NCI-H2107 (cell line): ENCODE results near the gene B4GALT2.
A peak's percentile ranks its signal among the peaks of the same experiment; 100 is the strongest.

Source experiments
- DNase-seq: peaks from one replicate; lab custom pipeline; 2025; lab: John Stamatoyannopoulos, UW

Gene B4GALT2

DNA sequence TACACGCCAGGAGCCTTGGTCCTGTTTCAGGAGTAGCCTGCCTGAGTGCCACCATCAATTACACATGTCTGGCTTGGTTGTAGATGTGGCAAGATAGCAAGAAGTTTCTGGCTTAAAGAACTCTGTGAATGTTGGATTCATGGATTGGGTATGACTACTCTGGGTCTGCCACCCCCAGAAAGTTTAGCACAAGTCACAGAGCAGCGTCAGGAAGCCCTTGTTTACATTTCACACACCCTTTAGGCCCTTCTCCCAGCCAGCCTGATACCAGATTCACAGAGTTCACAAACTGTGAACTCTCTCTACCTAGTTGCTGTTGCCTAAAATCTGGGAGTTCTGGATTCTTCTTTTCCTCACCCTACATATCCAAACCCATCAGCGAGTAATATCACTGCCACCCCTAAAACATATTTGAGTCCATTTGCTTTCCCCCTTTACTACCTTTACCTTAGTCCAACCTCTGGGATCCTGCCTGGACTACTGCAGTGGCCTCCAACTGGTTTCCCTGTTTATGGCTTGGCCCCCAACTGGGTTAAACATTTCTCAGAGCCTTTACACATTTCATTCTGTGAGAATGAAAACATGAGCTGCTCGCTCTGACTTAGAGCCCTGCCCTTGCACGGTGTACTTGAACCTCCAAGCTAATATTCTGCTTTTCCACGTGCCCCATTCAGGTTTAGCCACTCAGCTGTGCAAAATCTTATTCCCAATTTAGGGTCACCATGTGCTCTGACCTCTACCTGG is 8.3 kb downstream of the B4GALT2 start:
- no peak for DNase-seq

DNA sequence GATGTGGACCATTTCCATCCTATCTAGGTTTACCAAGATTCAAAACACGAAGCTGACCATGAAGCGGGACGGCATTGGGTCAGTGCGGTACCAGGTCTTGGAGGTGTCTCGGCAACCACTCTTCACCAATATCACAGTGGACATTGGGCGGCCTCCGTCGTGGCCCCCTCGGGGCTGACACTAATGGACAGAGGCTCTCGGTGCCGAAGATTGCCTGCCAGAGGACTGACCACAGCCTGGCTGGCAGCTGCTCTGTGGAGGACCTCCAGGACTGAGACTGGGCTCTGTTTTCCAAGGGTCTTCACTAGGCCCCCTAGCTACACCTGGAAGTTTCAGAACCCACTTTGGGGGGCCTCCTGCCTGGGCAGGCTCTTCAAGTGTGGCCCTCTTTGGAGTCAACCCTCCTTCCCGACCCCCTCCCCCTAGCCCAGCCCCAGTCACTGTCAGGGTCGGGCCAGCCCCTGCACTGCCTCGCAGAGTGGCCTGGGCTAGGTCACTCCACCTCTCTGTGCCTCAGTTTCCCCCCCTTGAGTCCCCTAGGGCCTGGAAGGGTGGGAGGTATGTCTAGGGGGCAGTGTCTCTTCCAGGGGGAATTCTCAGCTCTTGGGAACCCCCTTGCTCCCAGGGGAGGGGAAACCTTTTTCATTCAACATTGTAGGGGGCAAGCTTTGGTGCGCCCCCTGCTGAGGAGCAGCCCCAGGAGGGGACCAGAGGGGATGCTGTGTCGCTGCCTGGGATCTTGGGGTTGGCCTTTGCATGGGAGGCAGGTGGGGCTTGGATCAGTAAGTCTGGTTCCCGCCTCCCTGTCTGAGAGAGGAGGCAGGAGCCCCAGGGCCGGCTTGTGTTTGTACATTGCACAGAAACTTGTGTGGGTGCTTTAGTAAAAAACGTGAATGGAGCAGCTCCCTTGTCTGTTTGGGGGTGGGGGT is 11.5 kb downstream of the B4GALT2 start:
- DNase-seq, result no peak

DNA sequence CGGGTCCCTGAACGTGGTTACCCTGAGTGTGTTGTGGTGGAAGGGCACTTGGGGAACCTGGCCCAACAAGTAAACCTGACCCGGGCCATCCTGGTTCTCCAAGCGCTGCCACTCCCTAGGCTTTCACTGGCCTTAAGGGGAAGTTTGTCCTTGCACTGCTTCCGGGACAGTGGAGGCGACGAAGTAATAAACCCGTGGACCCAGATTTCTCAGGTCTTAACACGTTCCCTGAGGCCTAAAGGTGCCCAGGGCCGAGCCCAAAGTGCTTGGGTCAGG is 12.1 kb downstream of the B4GALT2 start:
- DNase-seq, result no peak

DNA sequence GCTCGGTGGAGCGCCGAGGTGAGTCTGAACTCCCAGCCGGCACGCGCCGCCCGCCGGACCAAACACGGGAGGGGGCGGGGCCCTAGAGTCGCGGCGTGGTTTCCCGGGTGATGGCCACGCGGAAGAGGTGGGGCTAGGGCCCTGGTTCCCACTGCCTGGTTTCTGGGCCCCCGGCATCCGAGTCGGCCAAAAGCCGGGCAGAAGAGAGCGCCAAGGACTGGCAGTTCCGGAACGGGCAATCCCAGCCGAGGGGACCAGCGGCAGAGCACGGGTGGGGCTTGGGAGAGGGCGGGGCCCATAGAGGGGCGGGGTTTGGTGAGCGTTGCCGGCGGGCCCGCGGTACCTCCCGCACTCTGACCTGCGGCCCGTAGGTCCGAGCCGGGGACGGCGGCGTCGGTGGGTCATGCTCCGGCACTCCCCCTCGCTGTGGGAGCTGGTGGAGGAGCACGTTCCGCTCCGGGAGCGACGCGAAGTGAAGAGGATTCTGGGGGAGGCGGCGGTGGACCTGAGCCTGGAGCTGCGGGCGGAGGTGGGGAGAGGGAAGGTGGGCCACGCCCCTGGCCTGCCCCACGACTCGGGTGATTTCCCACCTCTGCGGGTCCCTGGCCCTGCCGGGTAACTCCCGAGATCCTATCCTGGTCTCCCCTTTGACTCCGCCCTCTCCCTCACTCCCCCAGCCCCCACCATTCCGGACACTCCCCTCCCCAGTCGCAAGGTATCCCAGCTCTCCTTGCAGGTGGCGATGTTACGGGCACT is 12.6 kb downstream of the B4GALT2 start, which contains the start of gene CCDC24:
Gene CCDC24 (plus strand): TSS at position 124 of the 756 bp plus-strand sequence. CDS start 280 bp downstream, at position 404.
- DNase-seq, result peak; percentile 58

DNA sequence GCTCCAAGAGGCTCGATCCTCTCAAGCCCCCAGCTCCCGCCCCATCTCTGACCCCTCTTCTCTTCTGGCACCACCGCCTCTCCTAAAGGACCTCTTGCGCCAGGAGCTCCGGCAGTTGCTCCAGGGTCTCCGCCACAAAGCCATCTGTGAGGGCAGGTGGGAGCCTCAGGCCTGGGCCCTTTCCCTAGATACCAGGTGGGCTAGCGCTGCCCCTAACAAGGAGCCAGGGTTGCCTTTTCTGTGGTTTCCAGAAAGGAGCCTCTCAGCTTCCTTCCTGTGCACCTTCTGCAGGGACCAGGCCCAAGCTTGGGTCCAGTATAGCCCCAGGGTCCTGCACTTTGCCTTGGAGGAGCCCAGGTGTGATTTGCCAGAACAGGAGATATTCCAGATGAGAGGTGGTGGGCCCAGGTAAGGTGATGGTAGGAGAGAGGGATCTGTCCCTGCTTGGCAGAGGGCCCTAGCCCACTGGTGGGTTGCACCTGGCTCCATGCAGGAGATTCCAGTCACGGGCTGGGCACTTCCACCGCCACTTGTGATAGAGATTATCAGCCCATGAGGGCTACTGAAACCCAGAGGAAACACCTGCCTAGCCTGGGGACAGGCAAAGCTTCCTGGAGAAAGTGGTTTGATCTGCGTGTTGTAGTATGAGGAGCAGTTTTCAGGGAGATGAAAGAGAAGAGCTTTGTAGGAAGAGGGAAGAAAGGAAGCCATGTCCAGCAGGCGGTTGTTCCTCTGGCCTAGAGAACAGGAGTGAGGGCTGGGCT is 13.4 kb downstream of the B4GALT2 start:
- no peak for DNase-seq

DNA sequence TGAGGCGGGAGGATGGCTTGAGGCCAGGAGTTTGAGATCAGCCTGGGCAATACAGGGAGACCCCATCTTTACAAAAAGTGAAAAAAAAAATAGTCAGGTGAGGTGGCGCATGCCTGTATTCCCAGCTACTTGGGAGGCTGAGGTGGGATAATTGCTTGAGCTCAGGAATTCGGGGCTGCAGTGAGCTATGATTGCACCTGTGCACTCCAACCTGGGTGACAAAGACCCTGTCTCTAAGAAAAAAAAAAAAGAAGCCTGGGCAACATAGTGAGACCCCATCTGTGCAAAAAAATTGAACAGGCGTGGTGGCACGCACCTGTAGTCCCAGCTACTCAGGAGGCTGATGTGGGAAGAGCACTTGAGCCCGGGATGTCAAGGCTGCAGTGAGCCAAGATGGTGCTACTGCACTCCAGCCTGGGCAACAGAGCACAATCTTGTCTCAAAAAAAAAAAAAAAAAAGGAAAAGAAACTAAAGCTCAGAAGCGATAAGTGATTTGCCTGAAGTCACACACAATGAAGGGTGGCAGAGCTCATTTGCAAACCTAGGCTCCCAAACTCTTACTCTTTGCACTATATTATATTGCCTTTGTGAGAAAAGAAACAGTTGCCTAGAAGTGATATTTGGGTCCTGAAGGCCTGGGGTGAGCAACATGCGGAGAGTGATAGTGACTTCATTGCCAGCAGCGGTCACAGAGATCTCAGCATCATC is 14.3 kb downstream of the B4GALT2 start:
- DNase-seq, result no peak

DNA sequence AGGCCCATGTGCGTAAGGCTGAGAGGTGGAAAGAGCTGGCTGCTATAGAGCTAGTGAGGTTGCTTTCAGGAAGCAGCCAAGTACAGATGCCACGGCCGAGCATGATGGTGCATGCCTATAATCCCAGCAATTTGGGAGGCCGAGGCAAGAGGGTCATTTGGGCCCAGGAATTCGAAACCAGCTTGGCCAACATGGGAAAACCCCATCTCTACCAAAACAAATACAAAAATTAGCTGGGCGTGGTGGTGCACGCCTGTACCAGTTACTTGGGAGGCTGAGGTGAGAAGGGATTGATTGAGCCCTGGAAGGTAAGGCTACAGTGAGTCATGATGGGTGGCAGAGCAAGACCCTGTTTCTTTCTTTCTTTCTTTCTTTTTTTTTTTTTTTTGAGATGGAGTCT is 15.1 kb downstream of the B4GALT2 start:
- no peak for DNase-seq

DNA sequence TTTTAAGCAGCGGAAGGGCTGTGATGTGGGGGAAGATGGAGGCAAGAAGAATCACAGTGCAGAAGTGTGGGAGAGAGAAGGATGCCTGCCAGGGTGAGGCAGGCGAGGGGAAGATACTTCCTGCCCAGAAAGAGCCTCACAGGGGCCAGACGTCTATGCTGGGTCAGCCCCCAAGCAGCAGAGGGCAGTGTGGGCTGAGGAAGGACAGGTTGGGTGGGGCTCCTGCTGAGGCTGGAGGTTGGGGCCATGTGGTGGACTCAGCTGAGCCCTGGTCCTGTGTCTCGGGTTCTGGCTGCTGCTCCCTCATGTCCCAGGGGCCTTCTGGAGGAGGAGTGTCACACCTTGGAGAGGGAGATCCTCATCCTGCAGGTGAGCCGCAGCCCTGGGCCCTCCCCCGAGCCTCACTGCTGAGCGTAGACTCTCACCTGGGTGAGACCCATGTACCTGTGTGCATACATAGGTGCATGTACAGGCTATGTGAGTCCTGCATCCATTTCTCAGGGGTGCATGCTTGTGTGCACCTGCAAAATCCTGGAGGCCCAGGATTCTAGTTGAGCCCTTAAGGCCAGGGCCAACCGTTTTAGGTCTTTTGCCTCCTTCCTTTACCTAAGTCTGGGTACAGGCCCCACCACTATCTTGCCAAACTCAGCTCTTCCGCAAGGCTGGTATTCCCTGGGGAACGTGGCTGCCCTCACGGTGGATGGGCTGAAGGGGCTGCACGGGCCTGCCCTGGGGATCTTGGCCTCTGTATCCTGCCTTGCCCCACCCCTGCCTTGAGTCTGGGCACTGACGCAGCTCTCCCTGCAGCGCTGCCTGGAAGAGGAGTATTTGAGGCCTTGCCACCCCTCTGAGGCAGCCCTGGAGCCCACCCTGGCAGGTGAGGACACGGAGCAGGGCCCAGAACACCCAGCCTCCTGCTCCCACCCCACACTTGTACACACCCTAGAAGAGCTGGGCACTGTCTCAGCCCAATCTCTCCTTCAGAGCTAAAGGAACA is 16.1 kb downstream of the B4GALT2 start:
- DNase-seq, result no peak

DNA sequence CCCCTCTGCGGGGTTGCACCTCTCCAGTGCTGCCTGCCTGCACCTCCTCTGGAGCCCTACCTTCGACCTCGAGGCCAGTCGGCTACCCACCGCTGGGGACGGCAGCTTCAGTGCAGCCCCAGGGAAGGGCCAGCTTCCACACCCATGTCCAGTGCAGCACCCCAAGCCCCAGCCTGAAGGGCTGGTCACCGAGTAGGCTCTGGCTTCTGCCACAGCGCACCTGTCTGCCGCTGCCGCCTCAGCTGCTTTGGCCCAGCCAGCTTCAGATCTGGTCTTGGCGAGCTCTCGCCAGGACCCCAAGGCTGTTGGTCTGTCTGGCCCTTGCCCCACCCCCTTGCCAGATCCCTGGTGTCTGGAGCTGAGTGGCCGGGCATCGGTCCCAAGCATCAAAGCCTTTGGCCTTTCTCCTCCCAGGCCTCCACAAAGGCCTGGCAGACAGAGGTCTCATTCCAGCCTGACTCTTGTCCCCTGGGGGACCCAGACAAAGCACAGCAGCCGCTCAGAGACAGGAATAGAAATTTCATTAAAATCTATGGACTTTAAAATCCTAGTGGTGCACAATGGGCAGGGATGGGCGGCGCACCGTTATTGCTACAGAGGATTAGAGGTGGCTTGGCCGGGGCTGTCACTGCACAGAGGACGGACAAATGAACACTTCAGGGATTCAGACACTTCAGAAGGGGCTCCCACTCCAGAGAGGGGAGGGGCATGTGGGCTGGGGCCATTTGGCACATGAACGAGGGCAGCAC is 17.1 kb downstream of the B4GALT2 start:
- no peak for DNase-seq

DNA sequence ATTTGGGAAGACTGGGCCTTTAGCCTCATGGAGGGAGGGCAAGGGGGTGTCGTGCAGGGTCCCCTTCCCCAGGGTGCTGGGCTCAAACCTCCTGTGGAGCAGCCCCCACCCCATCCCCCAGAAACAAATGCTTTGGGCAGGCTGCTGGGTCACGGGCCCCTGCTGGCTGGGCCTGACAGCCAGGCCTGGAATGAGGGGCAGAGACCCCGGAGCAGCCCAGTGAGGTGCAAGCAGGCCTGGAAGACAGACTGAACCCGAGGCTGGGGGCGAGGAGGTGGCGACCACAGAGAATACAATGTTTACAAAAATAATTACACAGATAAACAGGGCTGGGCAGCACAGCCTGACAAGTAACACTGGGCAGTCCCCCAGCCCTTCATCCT is 17.7 kb downstream of the B4GALT2 start:
- DNase-seq, result no peak

DNA sequence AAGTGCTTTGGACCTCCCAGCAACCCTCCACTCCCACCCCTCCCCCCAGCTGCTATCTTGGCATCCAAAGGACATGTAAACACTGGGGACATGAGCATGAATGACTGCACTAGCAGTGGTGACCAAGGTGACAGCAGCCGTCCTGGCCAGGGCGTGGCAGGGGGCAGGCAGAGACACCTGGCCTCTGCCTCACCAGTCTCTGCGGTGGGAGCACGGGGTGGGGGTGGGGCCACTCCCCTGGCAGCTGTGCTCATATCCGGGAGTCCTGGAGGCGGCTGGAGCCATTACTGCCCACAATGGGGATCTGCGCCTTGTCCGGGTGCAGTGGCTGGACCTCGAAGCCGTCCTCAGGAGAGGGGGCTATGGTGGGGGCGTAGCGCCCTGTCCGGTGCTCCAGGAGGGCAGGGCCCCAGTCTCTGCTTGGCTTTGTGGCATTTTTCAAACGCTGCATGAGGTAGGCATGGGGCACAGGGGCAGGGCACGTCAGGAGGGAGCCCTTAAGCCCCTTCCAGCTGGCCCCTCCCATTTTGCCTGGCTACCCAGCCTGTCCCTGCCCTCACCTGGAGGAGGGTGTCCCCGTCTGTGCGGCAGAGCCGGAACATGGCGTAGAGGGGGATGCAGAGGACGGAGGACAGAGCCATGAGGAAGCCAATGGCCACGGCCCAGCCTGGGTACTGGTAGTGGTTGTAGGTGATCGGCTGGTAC is 18.4 kb downstream of the B4GALT2 start:
- no peak for DNase-seq

DNA sequence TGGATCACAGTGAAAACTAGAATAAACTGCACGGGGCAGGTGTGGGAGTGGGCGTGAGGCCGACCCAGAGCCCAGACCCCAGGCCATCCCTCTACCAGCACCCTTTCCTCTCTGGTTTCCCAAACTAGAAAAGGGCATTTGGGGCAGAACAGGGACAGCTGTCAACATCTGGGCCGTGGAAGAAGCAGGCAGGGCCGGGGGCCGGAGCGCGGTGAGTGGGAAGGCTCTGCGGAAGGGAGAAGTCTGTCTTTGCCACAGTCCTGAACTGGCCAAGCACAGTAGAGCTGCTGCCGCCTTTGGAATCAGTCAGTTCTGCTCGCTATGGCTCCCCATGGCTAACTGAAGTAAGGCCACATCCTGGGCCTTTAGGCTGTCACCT is 19.0 kb downstream of the B4GALT2 start:
- no peak for DNase-seq

DNA sequence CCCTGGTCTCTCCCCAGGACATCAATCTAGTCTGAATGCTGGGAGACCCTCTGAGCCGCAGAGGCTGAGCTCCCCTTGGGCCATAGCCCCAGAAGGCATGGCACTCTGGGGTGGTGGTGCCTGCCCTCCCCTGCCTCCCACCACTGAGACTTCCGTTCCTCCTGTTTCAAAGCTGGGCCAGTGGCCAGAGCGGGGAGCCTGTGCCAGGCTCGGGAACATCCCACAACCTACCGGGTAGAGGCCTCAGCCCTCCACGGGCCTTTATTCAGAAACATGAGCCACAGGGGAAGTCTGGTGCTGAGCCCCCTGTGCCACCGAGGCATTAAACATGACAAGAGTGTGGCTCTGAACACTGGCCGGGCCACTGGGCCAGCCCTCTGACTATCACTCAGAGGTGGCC is 20.4 kb downstream of the B4GALT2 start:
- DNase-seq, result no peak

DNA sequence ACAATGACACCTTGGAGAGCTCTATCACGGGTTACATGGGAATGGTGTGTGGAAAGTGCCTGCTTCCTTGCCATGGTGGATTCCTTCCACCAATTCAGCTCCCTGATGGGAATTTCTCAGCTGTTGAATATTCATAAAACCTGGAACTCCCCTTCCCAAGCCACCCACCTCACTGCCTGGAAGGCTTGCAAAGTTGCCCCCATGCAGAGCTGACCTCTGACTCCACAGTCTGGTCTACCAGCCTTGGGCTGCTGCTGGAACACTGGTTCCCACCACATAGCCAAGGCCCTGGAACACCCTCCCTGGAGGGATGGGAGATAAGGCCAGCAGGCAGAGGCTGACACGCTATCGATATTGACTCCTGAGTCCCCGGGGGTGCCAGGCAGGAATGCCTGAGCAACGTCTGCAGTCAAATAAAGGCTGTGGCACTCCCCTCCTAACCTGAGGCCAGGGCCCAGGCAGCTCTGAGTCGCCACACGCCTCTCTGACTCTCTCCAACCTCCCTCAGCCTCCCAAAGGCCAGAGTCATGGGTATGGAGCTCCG is 21.2 kb downstream of the B4GALT2 start:
- DNase-seq, result no peak

DNA sequence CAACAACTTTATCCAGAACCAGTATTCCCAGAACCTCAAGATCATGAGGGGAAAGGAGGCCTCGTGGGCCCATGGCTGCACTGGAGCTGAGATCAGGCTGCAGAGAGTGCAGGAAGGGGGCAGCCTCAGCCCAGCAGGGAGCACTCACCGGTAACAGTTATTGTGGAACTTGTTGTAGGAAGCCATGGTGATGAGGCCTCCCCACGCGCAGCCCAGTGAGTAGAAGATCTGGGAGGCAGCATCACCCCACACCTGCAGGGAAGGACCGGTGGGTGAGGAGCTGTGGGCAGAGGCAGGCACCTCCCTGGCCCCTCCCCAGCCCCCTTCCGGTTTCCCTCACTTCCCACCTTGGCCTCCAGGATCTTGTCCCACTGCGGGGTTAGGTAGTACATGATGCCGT is 23.2 kb downstream of the B4GALT2 start:
- no peak for DNase-seq

DNA sequence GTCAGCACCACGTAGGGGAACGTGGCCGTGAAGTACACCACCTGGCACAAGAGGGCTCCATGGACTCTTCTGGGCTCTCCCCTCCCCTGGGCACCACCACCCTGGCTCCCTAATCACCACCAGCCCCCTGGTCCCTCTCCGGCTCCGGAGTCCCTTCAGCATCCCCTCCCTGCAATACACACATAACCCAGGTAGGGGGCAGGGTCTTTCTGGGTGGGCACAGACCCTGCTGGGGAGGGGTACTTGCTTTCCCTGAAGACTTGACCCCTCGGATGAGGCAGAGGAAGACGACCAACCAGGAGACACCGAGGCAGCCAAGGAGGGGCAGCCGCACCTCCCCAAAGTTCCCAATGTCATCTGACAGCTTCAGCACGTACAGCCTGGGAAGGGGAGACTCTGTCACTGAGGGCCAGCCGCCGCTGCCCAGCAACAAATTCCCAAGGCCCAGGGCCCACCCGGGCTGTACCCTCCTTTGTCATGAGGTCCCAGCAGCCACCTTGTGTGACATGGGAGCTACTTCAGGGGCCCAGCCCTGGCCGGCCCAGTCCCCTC is 23.7 kb downstream of the B4GALT2 start:
- no peak for DNase-seq

DNA sequence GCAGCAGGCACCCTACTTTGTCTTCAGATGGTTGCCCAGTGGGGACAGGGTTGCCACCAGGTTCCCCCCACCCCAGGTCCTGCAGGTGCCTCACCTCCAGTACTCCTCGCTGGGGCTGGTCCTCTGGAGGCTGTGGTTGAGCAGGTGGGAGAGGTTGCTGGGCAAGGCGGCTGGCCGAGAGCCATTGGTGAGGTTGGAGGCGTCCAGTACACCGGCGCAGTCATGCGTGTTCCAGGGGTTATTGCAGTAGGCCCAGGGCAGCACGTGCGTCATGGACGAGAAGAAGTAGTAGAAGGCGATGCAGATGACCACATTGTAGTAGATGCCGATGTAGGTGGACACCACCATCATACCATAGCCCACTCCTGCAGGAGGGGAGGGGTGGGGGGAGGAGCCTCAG is 29.2 kb downstream of the B4GALT2 start:
- no peak for DNase-seq

DNA sequence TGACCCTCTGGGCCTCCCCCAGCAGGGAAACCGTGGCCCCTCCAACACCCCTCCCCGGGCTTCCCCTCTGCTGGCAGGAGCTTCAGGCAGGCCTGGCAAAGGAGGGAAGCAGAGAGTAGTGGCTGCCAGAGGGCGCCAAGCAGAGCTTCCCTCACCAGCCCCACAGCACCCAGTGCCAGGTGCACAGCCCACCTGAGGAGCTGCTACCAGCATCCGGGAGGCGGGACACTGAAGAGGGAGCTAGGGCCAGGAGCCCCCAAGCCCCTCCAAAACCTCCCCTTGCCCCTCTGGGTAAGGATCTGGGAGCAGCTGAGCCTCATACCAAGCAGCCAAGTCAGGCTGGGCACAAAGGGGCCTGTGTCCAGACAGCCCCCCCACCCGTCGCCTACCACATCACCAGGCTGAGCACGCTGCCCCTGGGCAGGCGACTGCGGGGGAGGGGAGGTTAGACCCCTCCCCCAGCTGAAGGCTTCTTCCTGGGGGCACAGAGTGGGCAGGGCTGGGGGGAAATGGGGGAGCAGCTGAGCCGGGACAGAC is 32.0 kb downstream of the B4GALT2 start:
- no peak for DNase-seq
